ENCODE results near the gene AGBL1.

Gene AGBL1

DNA sequence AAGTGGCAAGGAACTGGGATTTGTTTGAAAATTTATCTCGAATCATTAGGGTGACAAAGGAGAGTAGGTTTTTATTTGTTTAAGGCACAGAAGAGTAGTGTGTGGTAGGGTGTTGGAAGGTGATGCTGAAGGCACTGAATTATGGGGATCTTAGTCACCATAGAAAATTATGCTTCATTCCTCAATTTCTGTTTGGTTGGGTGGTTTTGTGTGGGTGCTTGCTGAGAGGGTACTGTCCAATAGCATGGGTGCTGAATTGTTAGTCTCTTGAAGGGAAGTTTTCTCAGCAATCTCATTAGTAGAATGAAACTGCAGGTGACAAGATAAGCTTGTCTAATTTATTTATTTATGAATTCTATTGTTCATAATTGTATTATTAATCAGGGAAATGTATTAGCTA lies 610.9 kb downstream of the AGBL1 start:
- Mint-ChIP-seq H3K27me3 (ENCODE audit: low read depth) (no peaks in the 10 kb centered on the region), H3K9me3 (no peaks in the 10 kb centered on the region), H3K36me3 (ENCODE audit: low read depth) (no peaks in the 10 kb centered on the region), H3K4me1 (ENCODE audit: low read depth) (no peaks in the 10 kb centered on the region), H3K4me3 (no peak overlapping the region), H3K27ac (no peak overlapping the region)

DNA sequence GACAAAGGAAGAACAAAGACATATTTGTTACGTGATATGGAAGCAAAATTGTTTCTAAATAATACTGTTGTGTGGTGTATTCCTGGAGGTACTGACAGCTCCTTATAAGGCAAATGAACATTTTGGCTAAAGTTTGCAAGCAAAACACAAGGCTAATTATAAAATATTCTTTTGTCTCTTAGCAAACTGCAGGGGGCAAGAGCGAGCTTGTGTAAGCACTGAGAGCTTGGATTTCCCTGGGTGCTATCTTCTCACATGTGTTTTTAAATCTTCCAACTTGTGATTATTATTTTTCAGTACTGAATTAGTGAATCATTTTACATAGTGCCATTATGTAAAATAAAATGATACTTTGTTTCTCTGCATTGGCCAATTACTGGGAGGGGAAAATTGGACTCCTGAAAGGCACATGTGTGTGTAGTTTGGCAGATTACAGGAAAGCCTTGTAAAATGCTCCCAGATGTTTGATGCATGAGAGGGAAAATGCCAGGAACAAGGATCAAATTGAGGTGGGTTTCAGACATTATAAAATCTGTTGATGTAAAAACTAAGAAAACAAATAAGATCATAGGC lies 611.5 kb downstream of the AGBL1 start:
- Mint-ChIP-seq H3K27ac (no peak overlapping the region), H3K36me3 (ENCODE audit: low read depth) (no peaks in the 10 kb centered on the region), H3K27me3 (ENCODE audit: low read depth) (no peaks in the 10 kb centered on the region), H3K4me3 (no peak overlapping the region), H3K4me1 (ENCODE audit: low read depth) (no peaks in the 10 kb centered on the region), H3K9me3 (no peaks in the 10 kb centered on the region)

- H3K4me3 Mint-ChIP-seq = no peak overlapping the region
- no peaks in the 10 kb centered on the region for H3K27me3 Mint-ChIP-seq (ENCODE audit: low read depth)
- no peaks in the 10 kb centered on the region for H3K9me3 Mint-ChIP-seq
- H3K36me3 Mint-ChIP-seq (ENCODE audit: low read depth) = no peaks in the 10 kb centered on the region
- no peak overlapping the region for H3K27ac Mint-ChIP-seq
- no peaks in the 10 kb centered on the region for H3K4me1 Mint-ChIP-seq (ENCODE audit: low read depth)
Observed at GRCh38 chr15:86700864-86701610, 621.4 kb downstream of the AGBL1 start.

GRCh38 chr15:86701611-86701963 lies 621.9 kb downstream of the AGBL1 start:
- Mint-ChIP-seq H3K27ac (no peak overlapping the region), H3K27me3 (ENCODE audit: low read depth) (no peaks in the 10 kb centered on the region), H3K36me3 (ENCODE audit: low read depth) (no peaks in the 10 kb centered on the region), H3K4me1 (ENCODE audit: low read depth) (no peaks in the 10 kb centered on the region), H3K9me3 (no peaks in the 10 kb centered on the region), H3K4me3 (no peak overlapping the region)

GRCh38 chr15:86706813-86707212 lies 627.1 kb downstream of the AGBL1 start:
- H3K4me3 Mint-ChIP-seq = no peak overlapping the region
- H3K27me3 Mint-ChIP-seq (ENCODE audit: low read depth) = no peaks in the 10 kb centered on the region
- H3K27ac Mint-ChIP-seq = no peak overlapping the region
- no peaks in the 10 kb centered on the region for H3K9me3 Mint-ChIP-seq
- no peaks in the 10 kb centered on the region for H3K36me3 Mint-ChIP-seq (ENCODE audit: low read depth)
- H3K4me1 Mint-ChIP-seq (ENCODE audit: low read depth) = no peaks in the 10 kb centered on the region

- no peaks in the 10 kb centered on the region for H3K9me3 Mint-ChIP-seq
- H3K4me3 Mint-ChIP-seq = no peak overlapping the region
- no peaks in the 10 kb centered on the region for H3K36me3 Mint-ChIP-seq (ENCODE audit: low read depth)
- no peak overlapping the region for H3K27ac Mint-ChIP-seq
- no peaks in the 10 kb centered on the region for H3K27me3 Mint-ChIP-seq (ENCODE audit: low read depth)
- no peaks in the 10 kb centered on the region for H3K4me1 Mint-ChIP-seq (ENCODE audit: low read depth)
Observed at GRCh38 chr15:86711476-86711875, 631.8 kb downstream of the AGBL1 start.

- Mint-ChIP-seq H3K27ac (no peak overlapping the region), H3K36me3 (ENCODE audit: low read depth) (no peaks in the 10 kb centered on the region)
Observed at GRCh38 chr15:86714241-86714640, 634.6 kb downstream of the AGBL1 start.

GRCh38 chr15:86725628-86726027 lies 646.0 kb downstream of the AGBL1 start:
- Mint-ChIP-seq H3K4me3 (no peak overlapping the region), H3K4me1 (ENCODE audit: low read depth) (no peaks in the 10 kb centered on the region), H3K9me3 (peaks cover 9% of the 10 kb centered on the region), H3K27me3 (ENCODE audit: low read depth) (no peaks in the 10 kb centered on the region), H3K36me3 (ENCODE audit: low read depth) (no peaks in the 10 kb centered on the region), H3K27ac (no peak overlapping the region)

More at GRCh38 chr15:86714241-86714640, 634.6 kb downstream of the AGBL1 start:
- H3K4me1 Mint-ChIP-seq (ENCODE audit: low read depth) = no peaks in the 10 kb centered on the region
- no peak overlapping the region for H3K4me3 Mint-ChIP-seq
- H3K27me3 Mint-ChIP-seq (ENCODE audit: low read depth) = no peaks in the 10 kb centered on the region
- no peaks in the 10 kb centered on the region for H3K9me3 Mint-ChIP-seq

GRCh38 chr15:86735247-86736040 lies 655.8 kb downstream of the AGBL1 start:
- Mint-ChIP-seq H3K4me1 (ENCODE audit: low read depth) (no peaks in the 10 kb centered on the region), H3K27me3 (ENCODE audit: low read depth) (no peaks in the 10 kb centered on the region), H3K4me3 (no peak overlapping the region), H3K27ac (no peak overlapping the region), H3K9me3 (no peaks in the 10 kb centered on the region), H3K36me3 (ENCODE audit: low read depth) (no peaks in the 10 kb centered on the region)

DNA sequence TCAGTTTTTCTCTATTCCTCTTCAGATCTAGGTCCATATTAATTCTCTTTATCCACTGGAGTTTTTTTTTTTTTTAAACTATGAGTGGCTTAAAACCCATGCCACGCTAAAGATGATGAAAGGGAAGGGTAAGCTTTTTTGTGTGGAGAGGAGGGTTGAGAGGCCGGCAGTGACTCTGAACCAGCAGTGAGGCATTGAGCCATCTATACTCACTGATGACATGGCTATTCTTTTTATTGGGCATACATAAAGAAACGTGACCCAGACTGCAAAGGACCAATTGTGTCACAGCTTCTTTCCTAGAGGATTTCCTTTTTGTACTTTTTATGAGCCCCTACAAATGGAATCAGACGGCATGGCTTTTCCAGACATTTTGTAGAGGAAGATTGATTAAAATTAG lies 662.2 kb downstream of the AGBL1 start:
- Mint-ChIP-seq H3K36me3 (ENCODE audit: low read depth) (no peaks in the 10 kb centered on the region), H3K27me3 (ENCODE audit: low read depth) (no peaks in the 10 kb centered on the region), H3K27ac (no peak overlapping the region), H3K4me1 (ENCODE audit: low read depth) (no peaks in the 10 kb centered on the region), H3K4me3 (no peak overlapping the region), H3K9me3 (no peaks in the 10 kb centered on the region)

GRCh38 chr15:86743283-86743903 lies 663.7 kb downstream of the AGBL1 start:
- H3K27me3 Mint-ChIP-seq (ENCODE audit: low read depth) = no peaks in the 10 kb centered on the region
- no peaks in the 10 kb centered on the region for H3K9me3 Mint-ChIP-seq
- H3K27ac Mint-ChIP-seq = no peak overlapping the region
- no peak overlapping the region for H3K4me3 Mint-ChIP-seq
- no peaks in the 10 kb centered on the region for H3K36me3 Mint-ChIP-seq (ENCODE audit: low read depth)
- H3K4me1 Mint-ChIP-seq (ENCODE audit: low read depth) = no peaks in the 10 kb centered on the region

DNA sequence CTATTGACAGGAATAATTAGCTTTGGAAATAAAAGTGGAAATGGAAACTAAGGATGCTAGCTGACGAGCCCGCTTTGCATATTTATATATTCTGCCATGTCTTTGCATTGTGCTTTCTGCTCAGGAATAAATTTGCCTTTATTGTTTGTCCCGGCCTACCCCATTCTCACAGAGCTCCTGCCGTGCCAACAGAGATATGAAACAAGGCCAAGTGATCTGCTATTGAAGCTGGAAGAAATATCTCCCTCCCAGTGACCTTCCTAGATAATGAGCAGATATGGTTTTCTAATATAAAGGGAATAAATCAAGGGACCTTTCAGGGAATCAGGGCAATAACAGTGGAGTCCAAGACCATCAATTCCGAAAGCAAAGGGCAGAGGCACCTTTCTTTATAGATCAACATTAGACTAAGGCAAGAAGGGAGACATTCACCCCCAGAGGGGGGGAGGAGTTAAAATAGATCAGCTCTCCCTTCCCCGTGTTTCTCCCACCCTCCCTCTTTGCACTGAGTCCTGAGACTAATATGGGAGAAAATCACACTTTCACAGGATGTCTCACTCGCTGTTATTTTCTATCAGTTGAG lies 664.6 kb downstream of the AGBL1 start:
- no peaks in the 10 kb centered on the region for H3K4me1 Mint-ChIP-seq (ENCODE audit: low read depth)
- H3K27ac Mint-ChIP-seq = no peak overlapping the region
- no peaks in the 10 kb centered on the region for H3K36me3 Mint-ChIP-seq (ENCODE audit: low read depth)
- H3K9me3 Mint-ChIP-seq = no peaks in the 10 kb centered on the region
- H3K4me3 Mint-ChIP-seq = no peak overlapping the region
- no peaks in the 10 kb centered on the region for H3K27me3 Mint-ChIP-seq (ENCODE audit: low read depth)

GRCh38 chr15:86751116-86751515 lies 671.4 kb downstream of the AGBL1 start:
- Mint-ChIP-seq H3K4me3 (no peak overlapping the region), H3K4me1 (ENCODE audit: low read depth) (no peaks in the 10 kb centered on the region), H3K27ac (no peak overlapping the region), H3K36me3 (ENCODE audit: low read depth) (no peaks in the 10 kb centered on the region), H3K9me3 (no peaks in the 10 kb centered on the region), H3K27me3 (ENCODE audit: low read depth) (no peaks in the 10 kb centered on the region)

GRCh38 chr15:86754846-86755245 lies 675.2 kb downstream of the AGBL1 start:
- H3K27ac Mint-ChIP-seq = no peak overlapping the region
- H3K9me3 Mint-ChIP-seq = no peaks in the 10 kb centered on the region

More at GRCh38 chr15:86754846-86755245, 675.2 kb downstream of the AGBL1 start:
- Mint-ChIP-seq H3K27me3 (ENCODE audit: low read depth) (no peaks in the 10 kb centered on the region), H3K4me3 (no peak overlapping the region), H3K4me1 (ENCODE audit: low read depth) (no peaks in the 10 kb centered on the region), H3K36me3 (ENCODE audit: low read depth) (no peaks in the 10 kb centered on the region)

Data from T-helper 1 cell treated with Interleukin-12 subunit alpha and Interleukin-12 subunit beta and Interleukin-4 antibody, amounts not matched to agents 30 μg/mL and 1 μg/mL, for 36 hours (primary cell).